Adipocyte (in vitro differentiated cells): ENCODE results near the gene MDK.
"Not testable (repeated sequence)": the region's sequence is repeated elsewhere in the genome, so short reads cannot be mapped to it uniquely, and the experiment has no call there.

ENCODE experiments used
- DNase-seq: peaks from one replicate; pipeline ENCODE4 v3.0.0-alpha.2; 2015; ENCODE audit warnings: low read depth
- H3K27me3 ChIP-seq: replicated peaks from 2 replicates; pipeline ENCODE4 v1.7.0; 2013; ENCODE audit warnings: mild to moderate bottlenecking, low read length, moderate library complexity; ENCODE audit not compliant: control insufficient read depth, insufficient read depth
- H3K36me3 ChIP-seq: 2 replicates; pipeline ENCODE4 v1.7.0; 2013; ENCODE audit warnings: low read length, mild to moderate bottlenecking, moderate library complexity; ENCODE audit not compliant: control insufficient read depth, insufficient read depth, severe bottlenecking
- H3K4me1 ChIP-seq: 2 replicates; pipeline ENCODE4 v1.7.0; 2013; ENCODE audit warnings: mild to moderate bottlenecking, low read length, moderate library complexity; ENCODE audit not compliant: control insufficient read depth, insufficient read depth
- H3K4me3 ChIP-seq: 2 replicates; pipeline ENCODE4 v1.7.0; 2013; ENCODE audit warnings: mild to moderate bottlenecking, low read length, moderate library complexity
- H3K9ac ChIP-seq: 2 replicates; pipeline ENCODE4 v1.7.0; 2013; ENCODE audit warnings: mild to moderate bottlenecking, low read length, moderate library complexity
- H3K9me3 ChIP-seq: 2 replicates; pipeline ENCODE4 v1.7.0; 2013; ENCODE audit warnings: mild to moderate bottlenecking, low read length, moderate library complexity; ENCODE audit not compliant: control insufficient read depth

The MDK gene

GRCh38 chr11:46371262-46371661 lies 10.2 kb upstream of the MDK start:
- H3K4me3 ChIP-seq, H3K4me1 ChIP-seq, H3K27me3 ChIP-seq, DNase-seq, H3K9me3 ChIP-seq, H3K9ac ChIP-seq: not testable (repeated sequence)
- peaks cover 47% of the 10 kb centered on the region for H3K36me3 ChIP-seq

GRCh38 chr11:46372086-46372485 lies 9.4 kb upstream of the MDK start:
- Histone ChIP-seq H3K4me1 (no peaks in the 10 kb centered on the region), H3K36me3 (peaks cover 52% of the 10 kb centered on the region), H3K27me3 (no peaks in the 10 kb centered on the region), H3K9me3 (no peaks in the 10 kb centered on the region), H3K9ac (no peak overlapping the region), H3K4me3 (no peak overlapping the region)
- DNase-seq, result no peak

- H3K9me3 ChIP-seq, H3K4me3 ChIP-seq, DNase-seq, H3K9ac ChIP-seq, H3K27me3 ChIP-seq, H3K4me1 ChIP-seq: not testable (repeated sequence)
- peaks cover 56% of the 10 kb centered on the region for H3K36me3 ChIP-seq
Observed at GRCh38 chr11:46372501-46372900, 9.0 kb upstream of the MDK start.

- Histone ChIP-seq H3K36me3 (peaks cover 51% of the 10 kb centered on the region), H3K9me3 (no peaks in the 10 kb centered on the region), H3K9ac (no peak overlapping the region), H3K27me3 (no peaks in the 10 kb centered on the region), H3K4me3 (no peak overlapping the region), H3K4me1 (no peaks in the 10 kb centered on the region)
- no peak for DNase-seq
Observed at GRCh38 chr11:46373787-46374740, 7.4 kb upstream of the MDK start.

- Histone ChIP-seq H3K4me3 (no peak overlapping the region), H3K36me3 (peaks cover 49% of the 10 kb centered on the region), H3K9ac (no peak overlapping the region), H3K4me1 (no peaks in the 10 kb centered on the region), H3K27me3 (no peaks in the 10 kb centered on the region), H3K9me3 (no peaks in the 10 kb centered on the region)
- no peak for DNase-seq
Observed at GRCh38 chr11:46374815-46375214, 6.7 kb upstream of the MDK start.

- DNase-seq, result no peak
- Histone ChIP-seq H3K9me3 (no peaks in the 10 kb centered on the region), H3K4me1 (no peaks in the 10 kb centered on the region), H3K9ac (no peak overlapping the region), H3K4me3 (no peak overlapping the region), H3K27me3 (no peaks in the 10 kb centered on the region), H3K36me3 (peaks cover 43% of the 10 kb centered on the region)
Observed at GRCh38 chr11:46375392-46376101, 5.9 kb upstream of the MDK start.

GRCh38 chr11:46376258-46377050 lies 5.0 kb upstream of the MDK start:
- H3K36me3 ChIP-seq, result peaks cover 41% of the 10 kb centered on the region
- no peak for DNase-seq
- H3K4me1 ChIP-seq, result peaks cover 2% of the 10 kb centered on the region
- H3K4me3 ChIP-seq, result no peak overlapping the region
- H3K9me3 ChIP-seq, result no peaks in the 10 kb centered on the region
- H3K9ac ChIP-seq, result no peak overlapping the region
- no peaks in the 10 kb centered on the region for H3K27me3 ChIP-seq

GRCh38 chr11:46377290-46377689 lies 4.2 kb upstream of the MDK start:
- Histone ChIP-seq H3K4me3 (no peak overlapping the region), H3K4me1 (peaks cover 2% of the 10 kb centered on the region), H3K27me3 (no peaks in the 10 kb centered on the region), H3K9ac (no peak overlapping the region), H3K36me3 (peaks cover 35% of the 10 kb centered on the region), H3K9me3 (no peaks in the 10 kb centered on the region)
- DNase-seq, result no peak

- H3K27me3 ChIP-seq, result no peaks in the 10 kb centered on the region
- H3K4me3 ChIP-seq, result no peak overlapping the region
- DNase-seq, result no peak
- H3K9me3 ChIP-seq, result no peaks in the 10 kb centered on the region
- peaks cover 33% of the 10 kb centered on the region for H3K36me3 ChIP-seq
- peaks cover 2% of the 10 kb centered on the region for H3K4me1 ChIP-seq
- no peak overlapping the region for H3K9ac ChIP-seq
Observed at GRCh38 chr11:46377831-46378230, 3.6 kb upstream of the MDK start.

- no peak for DNase-seq
- H3K9me3 ChIP-seq, result no peaks in the 10 kb centered on the region
- H3K27me3 ChIP-seq, result no peaks in the 10 kb centered on the region
- H3K4me1 ChIP-seq, result peaks cover 2% of the 10 kb centered on the region
- H3K4me3 ChIP-seq, result no peak overlapping the region
- H3K9ac ChIP-seq, result no peak overlapping the region
- H3K36me3 ChIP-seq, result peaks cover 33% of the 10 kb centered on the region
Observed at GRCh38 chr11:46378296-46378695, 3.2 kb upstream of the MDK start.
